ENCODE results near the gene CADM1.

DNA sequence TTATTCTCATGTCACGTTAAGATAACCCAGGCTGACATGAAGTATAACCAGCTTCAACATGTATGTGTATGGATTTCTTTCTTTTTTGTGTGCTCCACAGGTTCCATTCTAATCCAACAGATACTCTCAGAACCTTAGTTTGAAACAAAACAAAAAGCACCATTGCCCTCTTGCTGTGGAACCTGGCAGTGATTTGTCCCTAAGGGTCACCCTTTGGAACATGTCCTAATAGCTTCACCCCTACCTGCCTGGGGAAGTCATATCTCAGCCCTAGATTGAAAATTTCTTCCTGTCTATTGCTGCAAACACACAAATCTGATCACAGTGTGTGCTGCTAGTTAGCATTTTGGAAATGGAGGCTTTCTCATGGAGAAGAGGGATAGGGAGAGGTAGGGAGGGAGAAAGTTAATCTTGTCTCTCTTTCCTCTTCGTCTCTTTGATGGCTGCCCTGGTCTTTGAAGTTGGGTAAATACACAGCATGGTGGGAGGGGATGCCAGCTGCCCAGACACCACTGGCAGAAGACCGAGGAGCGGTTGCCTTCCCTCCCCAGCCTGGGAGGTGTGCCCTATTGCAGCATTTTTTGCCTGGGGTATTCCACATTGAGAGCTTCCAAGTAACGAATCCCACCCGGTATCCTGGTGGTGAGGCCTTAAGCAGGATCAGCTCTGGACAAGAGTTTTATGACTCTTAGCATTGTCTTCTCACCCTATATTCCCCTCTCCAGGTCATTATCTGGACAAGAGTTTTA, 11.6 kb upstream of the CADM1 start:
- TF ChIP-seq, protein P1, sequence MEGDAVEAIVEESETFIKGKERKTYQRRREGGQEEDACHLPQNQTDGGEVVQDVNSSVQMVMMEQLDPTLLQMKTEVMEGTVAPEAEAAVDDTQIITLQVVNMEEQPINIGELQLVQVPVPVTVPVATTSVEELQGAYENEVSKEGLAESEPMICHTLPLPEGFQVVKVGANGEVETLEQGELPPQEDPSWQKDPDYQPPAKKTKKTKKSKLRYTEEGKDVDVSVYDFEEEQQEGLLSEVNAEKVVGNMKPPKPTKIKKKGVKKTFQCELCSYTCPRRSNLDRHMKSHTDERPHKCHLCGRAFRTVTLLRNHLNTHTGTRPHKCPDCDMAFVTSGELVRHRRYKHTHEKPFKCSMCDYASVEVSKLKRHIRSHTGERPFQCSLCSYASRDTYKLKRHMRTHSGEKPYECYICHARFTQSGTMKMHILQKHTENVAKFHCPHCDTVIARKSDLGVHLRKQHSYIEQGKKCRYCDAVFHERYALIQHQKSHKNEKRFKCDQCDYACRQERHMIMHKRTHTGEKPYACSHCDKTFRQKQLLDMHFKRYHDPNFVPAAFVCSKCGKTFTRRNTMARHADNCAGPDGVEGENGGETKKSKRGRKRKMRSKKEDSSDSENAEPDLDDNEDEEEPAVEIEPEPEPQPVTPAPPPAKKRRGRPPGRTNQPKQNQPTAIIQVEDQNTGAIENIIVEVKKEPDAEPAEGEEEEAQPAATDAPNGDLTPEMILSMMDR (IDR thresholded peaks at IDR 0.05): no peak
- TF ChIP-seq POLR2A (IDR thresholded peaks at IDR 0.05; ENCODE audit: low read depth) (no peak), POLR2AphosphoS5 (IDR thresholded peaks at IDR 0.05) (no peak), EP300 (IDR thresholded peaks at IDR 0.05) (no peak)

Data from esophagus muscularis mucosa (tissue), 4 donors.